ENCODE results near the gene NUTF2.
"Not testable (repeated sequence)": the region's sequence is repeated elsewhere in the genome, so short reads cannot be mapped to it uniquely, and the experiment has no call there.

The NUTF2 gene

GRCh38 chr16:67841198-67841815, 5.4 kb upstream of the NUTF2 start:
- no peak for DNase-seq

DNA sequence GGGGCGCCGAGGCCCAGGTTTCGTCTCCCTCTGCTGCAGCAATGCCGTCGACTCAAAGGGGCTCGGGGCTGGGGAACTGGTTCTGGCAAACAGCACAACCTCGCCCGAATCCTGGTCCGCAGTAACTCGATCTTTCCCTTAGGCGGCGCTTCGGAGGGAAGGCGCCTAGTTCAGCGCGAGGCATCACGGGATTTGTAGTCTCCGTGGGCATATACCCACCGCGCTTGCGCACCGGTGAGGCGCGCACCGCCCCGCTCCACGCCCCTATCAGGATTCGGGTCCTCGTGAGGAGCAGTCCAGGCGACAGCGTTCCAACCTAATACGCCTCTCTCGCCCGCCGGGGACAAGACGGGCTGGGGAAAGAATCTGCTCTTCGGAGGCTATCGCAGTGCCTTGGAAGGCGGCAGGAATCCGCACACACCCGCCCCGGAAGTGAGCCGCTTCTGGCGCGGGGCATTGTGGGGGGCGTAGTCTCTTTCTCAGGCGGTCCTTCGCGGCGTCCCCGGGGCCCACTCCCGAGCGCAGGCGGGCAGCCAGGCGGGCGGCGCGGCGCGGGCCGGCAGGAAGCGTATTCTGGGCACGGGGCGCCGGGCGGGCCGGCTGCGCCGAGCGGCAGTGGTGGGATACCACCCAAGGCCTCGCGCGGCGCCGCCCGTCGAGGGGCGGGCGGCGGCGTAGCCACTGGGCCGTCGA, 4.8 kb upstream of the NUTF2 start, which contains the start of gene THAP11:
TSS of gene THAP11 (plus strand) at position 505 of the 693 bp plus-strand sequence. CDS start 235 bp downstream, outside the sequence.
- DNase-seq: peak; percentile 96

DNA sequence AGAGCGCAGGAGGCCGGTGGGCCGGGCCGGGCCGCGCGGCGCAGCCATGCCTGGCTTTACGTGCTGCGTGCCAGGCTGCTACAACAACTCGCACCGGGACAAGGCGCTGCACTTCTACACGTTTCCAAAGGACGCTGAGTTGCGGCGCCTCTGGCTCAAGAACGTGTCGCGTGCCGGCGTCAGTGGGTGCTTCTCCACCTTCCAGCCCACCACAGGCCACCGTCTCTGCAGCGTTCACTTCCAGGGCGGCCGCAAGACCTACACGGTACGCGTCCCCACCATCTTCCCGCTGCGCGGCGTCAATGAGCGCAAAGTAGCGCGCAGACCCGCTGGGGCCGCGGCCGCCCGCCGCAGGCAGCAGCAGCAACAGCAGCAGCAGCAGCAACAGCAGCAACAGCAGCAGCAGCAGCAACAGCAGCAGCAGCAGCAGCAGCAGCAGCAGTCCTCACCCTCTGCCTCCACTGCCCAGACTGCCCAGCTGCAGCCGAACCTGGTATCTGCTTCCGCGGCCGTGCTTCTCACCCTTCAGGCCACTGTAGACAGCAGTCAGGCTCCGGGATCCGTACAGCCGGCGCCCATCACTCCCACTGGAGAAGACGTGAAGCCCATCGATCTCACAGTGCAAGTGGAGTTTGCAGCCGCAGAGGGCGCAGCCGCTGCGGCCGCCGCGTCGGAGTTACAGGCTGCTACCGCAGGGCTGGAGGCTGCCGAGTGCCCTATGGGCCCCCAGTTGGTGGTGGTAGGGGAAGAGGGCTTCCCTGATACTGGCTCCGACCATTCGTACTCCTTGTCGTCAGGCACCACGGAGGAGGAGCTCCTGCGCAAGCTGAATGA, 4.0 kb upstream of the NUTF2 start:
- peak; percentile 32 to 74 for DNase-seq

DNA sequence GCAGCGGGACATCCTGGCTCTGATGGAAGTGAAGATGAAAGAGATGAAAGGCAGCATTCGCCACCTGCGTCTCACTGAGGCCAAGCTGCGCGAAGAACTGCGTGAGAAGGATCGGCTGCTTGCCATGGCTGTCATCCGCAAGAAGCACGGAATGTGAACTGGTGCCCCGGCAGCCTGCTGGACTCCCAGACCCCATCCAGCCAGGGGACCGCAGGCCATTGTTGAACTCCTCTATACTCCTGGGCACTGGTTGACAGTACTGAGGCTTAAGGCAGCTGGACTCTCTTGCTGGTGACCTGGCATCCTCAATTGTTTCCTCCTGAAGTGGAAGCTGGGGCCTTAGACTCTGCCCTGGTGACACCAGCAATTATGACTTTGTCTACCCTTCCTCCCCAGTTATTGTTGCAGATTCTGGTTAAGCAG, 3.4 kb upstream of the NUTF2 start:
- DNase-seq: no peak

DNA sequence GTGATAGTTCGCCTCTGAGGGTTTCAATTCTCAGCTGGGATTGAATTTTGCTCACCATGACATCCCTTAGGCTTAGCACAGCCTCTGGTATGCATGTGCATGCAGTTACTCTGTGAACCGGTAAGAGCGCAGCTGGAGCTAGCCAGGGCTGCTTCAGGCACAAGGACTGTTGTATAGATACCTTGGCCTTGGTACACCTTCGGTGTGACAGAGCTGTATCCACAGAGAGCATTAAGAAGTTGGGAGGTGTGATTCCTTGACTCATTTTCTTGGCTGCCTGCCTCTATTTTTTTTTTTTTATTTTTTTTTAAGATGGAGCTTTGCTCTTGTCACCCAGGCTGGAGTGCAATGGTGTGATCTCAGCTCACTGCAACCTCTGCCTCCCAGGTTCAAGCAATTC, 2.2 kb upstream of the NUTF2 start:
- peak in 1 of 2 experiments; percentile 21 for DNase-seq

- no peak for DNase-seq
These were observed 1.3 kb upstream of the NUTF2 start for GRCh38 chr16:67845291-67846062.

DNA sequence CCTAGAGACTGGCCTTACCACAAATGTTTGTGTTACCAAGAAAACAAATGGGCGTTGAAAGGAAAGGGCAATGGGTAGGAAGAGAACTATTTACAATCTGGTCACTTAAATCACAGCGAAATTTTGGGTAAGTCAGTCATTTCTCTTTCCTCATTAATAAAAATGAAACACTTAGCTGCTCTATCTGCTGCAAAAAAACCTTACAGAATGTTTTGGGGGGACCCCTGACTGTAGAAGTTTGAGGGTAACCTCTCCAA, 742 bp upstream of the NUTF2 start:
- DNase-seq: no peak

DNA sequence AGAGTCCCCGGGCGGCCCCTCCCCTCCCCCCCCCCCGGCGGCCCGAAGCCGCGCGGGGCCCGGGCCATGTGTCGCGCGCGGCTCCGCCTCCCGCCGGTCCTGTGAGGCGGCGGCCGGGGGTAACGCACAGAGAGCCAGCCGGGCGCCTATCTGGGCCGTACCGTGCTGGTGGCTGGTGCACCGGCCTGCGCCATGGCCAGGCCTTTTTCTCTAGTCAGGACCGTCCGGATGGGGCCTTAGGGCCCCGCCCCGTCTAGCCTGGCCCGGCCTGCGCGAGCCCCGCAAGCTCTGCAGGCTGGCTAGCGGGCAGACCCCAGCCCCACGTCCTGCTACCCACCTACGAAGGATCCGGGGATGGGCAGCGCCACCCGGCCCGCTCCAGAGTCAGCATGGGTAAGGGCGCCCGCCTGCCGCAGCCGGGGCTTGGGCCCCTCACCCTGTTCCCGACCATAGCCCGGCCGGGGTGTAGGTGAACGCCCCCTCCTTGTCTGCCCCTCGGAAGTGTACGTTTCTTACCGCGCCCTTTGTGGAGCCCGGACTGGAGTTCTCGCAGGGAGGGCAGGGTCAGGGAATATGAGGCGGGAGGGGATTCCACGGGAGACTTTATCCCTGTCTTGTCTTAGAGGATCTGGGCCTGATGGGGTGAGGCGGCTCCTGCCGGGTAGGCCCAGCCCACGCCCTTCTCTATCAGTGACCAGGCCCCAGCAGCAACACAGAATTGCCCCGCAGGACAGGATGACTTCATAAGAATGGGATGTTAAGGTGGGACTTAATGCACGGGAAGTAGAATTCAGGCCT, 530 bp downstream of the NUTF2 start, which contains the start of gene CENPT:
TSS of gene CENPT (minus strand) at position 630 of the 798 bp plus-strand sequence. CDS start 13,834 bp downstream, outside the sequence.
- DNase-seq: peak; percentile 66 to 75

DNA sequence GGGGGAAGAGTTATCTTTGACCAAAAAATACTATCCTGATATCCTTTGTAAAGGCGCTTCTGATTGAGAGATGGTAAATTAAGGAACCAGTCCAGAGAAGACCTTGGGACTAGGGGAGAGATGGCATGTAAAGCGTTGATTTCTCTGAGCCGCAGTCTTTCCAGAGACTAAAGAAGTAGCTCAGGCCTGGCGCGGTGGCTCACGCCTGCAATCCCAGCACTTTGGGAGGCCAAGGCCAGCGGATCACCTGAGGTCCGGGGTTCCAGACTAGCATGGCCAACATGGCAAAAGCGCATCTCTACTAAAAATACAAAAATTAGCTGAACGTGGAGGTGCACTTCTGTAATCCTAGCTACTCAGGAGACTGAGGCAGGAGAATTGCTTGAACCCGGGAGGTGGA, 1.4 kb downstream of the NUTF2 start:
- DNase-seq: no peak

GRCh38 chr16:67853670-67854069, 6.9 kb downstream of the NUTF2 start:
- no peak for DNase-seq

GRCh38 chr16:67855789-67856188, 9.1 kb downstream of the NUTF2 start:
- no peak for DNase-seq

DNA sequence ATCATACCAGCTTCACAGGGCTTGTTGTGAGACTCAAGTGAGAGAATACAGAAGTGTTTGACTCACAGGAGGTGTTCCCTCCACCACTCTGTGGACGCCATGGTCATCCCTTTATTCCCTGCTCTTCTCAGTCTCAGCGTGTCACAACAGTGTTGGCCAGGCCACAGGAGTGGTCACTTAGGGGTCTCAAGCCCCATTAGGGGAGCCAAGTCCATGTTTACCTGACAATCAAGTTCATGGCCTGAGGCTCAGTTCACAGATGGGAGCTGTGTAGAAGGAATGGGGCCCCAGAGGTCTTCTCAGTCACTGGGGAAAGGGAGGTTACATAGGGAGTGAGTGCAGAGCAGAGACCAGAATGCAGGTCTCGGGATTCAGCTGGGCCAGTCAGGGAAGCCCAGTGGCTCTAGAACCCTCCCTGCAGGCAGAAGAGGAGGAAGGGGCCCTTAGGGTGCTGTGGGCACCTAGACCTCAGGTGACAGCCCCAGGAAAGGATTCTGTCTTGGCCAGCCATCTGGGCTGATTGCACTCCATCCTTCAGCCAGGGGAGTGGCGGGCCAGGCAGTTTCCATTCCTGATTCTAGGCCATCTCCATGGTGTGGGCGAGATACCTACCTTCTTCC, 10.3 kb downstream of the NUTF2 start:
- no peak for DNase-seq

GRCh38 chr16:67857547-67858233, 11.0 kb downstream of the NUTF2 start:
- DNase-seq: no peak

DNA sequence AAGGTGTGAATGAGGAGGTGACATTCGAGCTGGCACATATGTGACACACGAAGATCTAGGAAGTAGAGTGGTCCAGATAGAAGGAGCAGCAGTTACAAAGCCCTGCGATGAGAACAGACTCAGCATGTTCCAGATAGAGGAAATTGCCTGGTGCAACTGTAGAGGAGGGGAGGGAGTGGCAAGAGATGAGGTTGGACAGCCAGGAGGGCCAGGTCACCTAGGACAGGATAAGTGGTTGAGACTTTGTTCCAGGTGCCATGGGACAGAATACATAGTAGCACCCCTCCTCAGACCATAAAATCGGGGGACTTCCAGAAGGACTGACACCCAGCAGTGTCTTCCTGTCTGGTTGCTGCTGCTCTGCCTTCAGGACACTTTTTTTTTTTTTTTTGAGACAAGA, 11.8 kb downstream of the NUTF2 start:
- no peak for DNase-seq

GRCh38 chr16:67860589-67861398, 14.1 kb downstream of the NUTF2 start:
- no peak for DNase-seq

GRCh38 chr16:67861877-67862276, 15.1 kb downstream of the NUTF2 start:
- DNase-seq: no peak

DNA sequence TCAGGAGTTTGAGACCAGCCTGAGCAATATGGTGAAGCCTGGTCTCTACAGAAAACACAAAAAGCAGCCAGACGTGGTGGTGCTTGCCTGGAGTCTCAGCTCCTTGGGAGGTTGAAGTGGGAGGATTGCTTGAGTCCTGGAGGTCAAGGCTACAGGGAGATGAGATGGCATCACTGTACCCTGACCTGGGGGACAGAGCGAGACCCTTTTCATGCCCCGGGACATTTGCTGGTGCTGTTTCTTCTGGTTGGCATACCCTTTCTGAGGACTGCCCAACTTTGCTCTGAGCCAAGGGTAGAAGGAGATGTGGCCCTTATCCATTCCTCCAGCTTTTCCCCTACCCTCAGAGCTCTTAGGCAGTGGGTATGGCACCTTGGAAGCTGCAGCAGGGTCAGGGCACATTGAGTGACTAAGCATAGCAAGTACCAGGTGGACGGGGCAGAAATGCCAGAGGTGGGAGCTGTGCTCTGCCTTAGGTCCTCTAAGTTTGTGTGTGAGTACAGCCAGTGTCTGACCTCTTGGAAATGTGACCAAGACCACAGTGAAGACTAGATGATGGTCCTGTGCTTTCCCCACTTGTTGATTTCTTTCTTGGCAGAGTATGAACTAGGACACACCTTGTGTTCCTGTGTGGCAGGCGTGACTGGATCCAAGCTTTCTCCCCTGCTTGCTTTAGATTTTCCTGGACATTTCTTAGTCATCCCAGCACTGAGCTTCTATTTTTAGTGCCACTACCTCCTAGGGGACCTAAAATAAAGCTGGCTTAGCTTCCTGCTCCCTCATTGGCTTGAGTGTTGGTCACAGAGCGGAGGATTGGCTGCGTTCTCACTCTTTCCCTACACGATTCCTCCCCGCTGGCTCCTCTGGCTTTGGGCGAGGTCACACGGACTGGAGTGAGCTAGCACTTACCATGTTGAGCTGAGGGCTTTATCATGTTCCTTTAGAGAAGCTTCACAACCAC, 16.2 kb downstream of the NUTF2 start:
- no peak for DNase-seq

- DNase-seq: not testable (repeated sequence)
These were observed 17.3 kb downstream of the NUTF2 start for GRCh38 chr16:67864044-67864443.

DNA sequence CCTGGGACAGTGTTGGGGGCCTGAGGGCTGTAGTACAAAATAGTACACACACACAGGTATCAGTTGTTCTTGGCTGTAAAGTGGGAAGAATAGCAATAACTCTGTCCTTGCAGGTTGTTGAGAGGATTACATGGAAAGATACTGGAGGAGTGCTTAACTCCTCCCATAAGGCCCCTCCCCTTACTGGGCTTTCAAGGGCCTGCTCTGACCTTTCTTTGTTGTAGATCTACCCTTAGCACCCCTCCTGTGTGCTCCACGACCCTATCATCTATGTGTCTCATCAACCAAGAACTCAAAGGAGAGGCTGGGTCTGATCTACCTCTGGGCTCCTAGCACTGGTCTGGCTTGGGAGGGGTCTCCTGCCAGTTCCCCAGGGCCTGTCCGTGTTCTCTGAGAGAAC, 17.9 kb downstream of the NUTF2 start:
- no peak for DNase-seq
